ENCODE results near the gene HOXB5. TPM values are rescaled to one million over a fixed set of nuclear protein-coding genes. Genes with fewer than 3 reads are reported as not detected.

HOXB5 gene
- total RNA-seq, 1 experiment from 2014 or later = not detected

DNA sequence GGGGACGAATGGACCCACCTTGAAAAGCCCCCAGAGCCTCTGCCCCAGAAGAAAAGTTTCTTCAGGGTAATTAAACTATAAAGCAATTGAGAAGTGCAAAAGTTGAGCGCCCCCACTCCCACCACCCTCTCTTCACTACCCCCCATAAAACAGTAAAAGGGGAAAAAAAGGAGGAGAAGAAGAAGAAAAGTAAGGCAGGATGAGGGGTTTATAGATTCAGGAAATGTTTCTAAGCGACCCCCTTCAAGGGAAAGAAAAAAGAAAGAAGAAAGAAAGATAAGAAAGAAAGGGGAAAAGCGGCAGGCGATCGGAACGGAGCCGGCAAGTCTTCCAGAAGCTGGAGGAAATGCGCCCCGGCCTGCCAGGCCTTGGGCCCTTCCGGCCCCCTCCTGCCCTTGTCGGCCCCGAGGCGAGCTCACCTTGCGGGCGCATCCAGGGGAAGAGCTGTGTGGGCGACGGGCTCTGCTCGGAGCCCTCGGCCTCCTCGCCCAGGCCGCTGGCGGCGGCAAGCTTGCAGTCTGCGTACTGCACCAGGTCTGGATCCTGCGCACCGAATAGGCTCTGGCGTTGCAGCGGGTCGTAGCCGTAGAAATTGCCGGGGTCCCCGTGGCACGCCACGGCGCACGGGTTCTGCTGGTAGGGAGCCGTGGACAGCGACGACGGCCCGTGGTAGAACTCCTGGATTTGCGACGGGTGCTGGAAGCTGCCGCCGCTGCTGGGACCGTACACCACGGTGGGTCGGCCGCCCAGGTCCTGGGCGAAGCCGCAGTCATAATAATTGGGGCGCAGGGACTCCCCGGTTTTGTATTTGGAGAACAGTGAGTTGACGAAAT is 20.5 kb upstream of the HOXB5 start:
- H2AFZ ChIP-seq (ENCODE audit: low read length) = 0 out of 2 replicates have a peak overlapping the region, but pooled peaks have one; percentile 54
- H3K4me2 ChIP-seq (ENCODE audit: low read depth, low read length, poor library complexity, severe bottlenecking) = peak overlapping the region; percentile 98
- H3K9me3 ChIP-seq (ENCODE audit: low read length) = no peaks in the 10 kb centered on the region
- peak overlapping the region; percentile 92 for H3K9ac ChIP-seq (ENCODE audit: low read length)
- H3K79me2 ChIP-seq (ENCODE audit: low read length) = no peaks in the 10 kb centered on the region
- H3K27me3 ChIP-seq (ENCODE audit: low read length) = no peaks in the 10 kb centered on the region
- H3K36me3 ChIP-seq (ENCODE audit: insufficient read depth, low read length) = no peaks in the 10 kb centered on the region
- DNase-seq = no peak
- peaks cover 43% of the 10 kb centered on the region for H3K4me1 ChIP-seq (ENCODE audit: low read length)
- no peaks in the 10 kb centered on the region for H4K20me1 ChIP-seq (ENCODE audit: insufficient read depth, low read depth, low read length)
- no peaks in the 10 kb centered on the region for H3K9me2 ChIP-seq (replicated peaks; ENCODE audit: insufficient read depth, low read length)
- no peak overlapping the region for H3K27ac ChIP-seq (ENCODE audit: low read length)
- H3K4me3 ChIP-seq (ENCODE audit: low read length) = peak overlapping the region; percentile 82

DNA sequence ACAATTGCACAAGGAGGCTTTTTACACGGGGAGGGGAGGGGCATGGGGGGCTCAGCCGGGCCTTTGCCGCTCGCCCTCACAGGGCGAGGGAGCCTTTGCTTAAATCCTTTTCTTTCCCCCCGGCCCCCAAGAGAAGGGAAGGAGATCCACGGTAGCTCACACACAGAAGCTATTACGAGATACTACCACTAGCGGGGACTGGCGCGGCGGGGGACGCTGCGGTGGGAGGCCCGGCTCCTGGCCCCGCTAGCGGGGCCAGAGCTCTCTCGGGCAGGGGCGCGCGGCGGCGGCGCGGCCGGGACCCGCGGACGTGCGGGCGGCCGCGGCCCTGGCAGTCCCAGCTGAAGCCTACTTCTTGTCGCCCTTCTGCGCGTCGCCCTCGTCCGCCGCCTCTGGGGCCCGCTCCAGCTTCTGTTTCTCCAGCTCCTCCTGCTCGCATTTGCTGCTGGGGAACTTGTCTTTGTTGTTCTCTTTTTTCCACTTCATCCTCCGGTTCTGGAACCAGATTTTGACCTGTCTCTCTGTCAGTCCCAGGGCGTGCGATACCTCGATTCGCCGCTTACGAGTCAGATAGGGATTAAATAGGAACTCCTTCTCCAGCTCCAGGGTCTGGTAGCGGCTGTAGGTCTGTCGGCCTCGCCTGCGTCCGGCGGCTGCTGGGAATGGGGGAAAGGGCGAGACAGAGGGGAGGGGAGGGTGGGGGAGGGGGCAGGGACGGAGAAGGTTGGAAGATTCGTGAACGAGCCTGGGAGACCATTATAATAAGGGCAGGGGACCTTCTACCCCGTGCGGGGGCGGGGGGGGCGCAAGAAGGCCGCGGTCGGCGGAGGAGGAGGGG is 19.5 kb upstream of the HOXB5 start:
- H3K79me2 ChIP-seq (ENCODE audit: low read length) = no peaks in the 10 kb centered on the region
- peak overlapping the region; percentile 82 for H3K4me3 ChIP-seq (ENCODE audit: low read length)
- H3K9me3 ChIP-seq (ENCODE audit: low read length) = no peaks in the 10 kb centered on the region
- no peaks in the 10 kb centered on the region for H3K27me3 ChIP-seq (ENCODE audit: low read length)
- DNase-seq = peak; percentile 82
- peak overlapping the region; percentile 92 for H3K9ac ChIP-seq (ENCODE audit: low read length)
- peaks cover 45% of the 10 kb centered on the region for H3K4me1 ChIP-seq (ENCODE audit: low read length)
- H3K4me2 ChIP-seq (ENCODE audit: low read depth, low read length, poor library complexity, severe bottlenecking) = peak overlapping the region; percentile 98
- H3K9me2 ChIP-seq (replicated peaks; ENCODE audit: insufficient read depth, low read length) = no peaks in the 10 kb centered on the region
- H3K36me3 ChIP-seq (ENCODE audit: insufficient read depth, low read length) = no peaks in the 10 kb centered on the region
- H4K20me1 ChIP-seq (ENCODE audit: insufficient read depth, low read depth, low read length) = no peaks in the 10 kb centered on the region
- peak overlapping the region; percentile 97 for H2AFZ ChIP-seq (ENCODE audit: low read length)
- H3K27ac ChIP-seq (ENCODE audit: low read length) = peak overlapping the region; percentile 82

DNA sequence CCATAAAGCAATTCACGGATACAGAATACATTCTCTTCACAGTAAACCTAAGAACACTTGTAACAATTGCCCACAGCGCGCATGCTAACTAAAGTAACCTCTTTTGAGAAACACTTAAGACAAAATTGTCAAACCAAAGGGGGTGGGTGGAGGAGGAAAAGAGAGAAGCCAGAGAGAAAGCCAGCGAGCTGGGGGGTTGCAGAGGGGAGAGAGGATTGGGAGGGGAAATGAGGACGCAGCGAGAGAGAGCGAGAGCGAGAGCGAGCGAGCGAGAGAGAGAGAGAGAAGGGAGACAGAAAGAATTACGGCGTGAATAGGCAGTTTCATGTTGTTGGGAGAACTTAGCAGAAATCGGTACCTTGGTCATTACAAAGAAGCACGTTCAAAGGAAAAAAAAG is 18.9 kb upstream of the HOXB5 start:
- no peaks in the 10 kb centered on the region for H3K9me3 ChIP-seq (ENCODE audit: low read length)
- H4K20me1 ChIP-seq (ENCODE audit: insufficient read depth, low read depth, low read length) = no peaks in the 10 kb centered on the region
- no peaks in the 10 kb centered on the region for H3K79me2 ChIP-seq (ENCODE audit: low read length)
- H3K36me3 ChIP-seq (ENCODE audit: insufficient read depth, low read length) = no peaks in the 10 kb centered on the region
- H3K4me2 ChIP-seq (ENCODE audit: low read depth, low read length, poor library complexity, severe bottlenecking) = peak overlapping the region; percentile 98
- H3K9me2 ChIP-seq (replicated peaks; ENCODE audit: insufficient read depth, low read length) = no peaks in the 10 kb centered on the region
- DNase-seq = peak; percentile 75
- H3K27ac ChIP-seq (ENCODE audit: low read length) = peak overlapping the region; percentile 82
- H3K4me1 ChIP-seq (ENCODE audit: low read length) = peaks cover 45% of the 10 kb centered on the region
- peak overlapping the region; percentile 92 for H3K9ac ChIP-seq (ENCODE audit: low read length)
- H3K27me3 ChIP-seq (ENCODE audit: low read length) = no peaks in the 10 kb centered on the region
- H3K4me3 ChIP-seq (ENCODE audit: low read length) = peak overlapping the region; percentile 82
- peak overlapping the region; percentile 82 for H2AFZ ChIP-seq (ENCODE audit: low read length)

DNA sequence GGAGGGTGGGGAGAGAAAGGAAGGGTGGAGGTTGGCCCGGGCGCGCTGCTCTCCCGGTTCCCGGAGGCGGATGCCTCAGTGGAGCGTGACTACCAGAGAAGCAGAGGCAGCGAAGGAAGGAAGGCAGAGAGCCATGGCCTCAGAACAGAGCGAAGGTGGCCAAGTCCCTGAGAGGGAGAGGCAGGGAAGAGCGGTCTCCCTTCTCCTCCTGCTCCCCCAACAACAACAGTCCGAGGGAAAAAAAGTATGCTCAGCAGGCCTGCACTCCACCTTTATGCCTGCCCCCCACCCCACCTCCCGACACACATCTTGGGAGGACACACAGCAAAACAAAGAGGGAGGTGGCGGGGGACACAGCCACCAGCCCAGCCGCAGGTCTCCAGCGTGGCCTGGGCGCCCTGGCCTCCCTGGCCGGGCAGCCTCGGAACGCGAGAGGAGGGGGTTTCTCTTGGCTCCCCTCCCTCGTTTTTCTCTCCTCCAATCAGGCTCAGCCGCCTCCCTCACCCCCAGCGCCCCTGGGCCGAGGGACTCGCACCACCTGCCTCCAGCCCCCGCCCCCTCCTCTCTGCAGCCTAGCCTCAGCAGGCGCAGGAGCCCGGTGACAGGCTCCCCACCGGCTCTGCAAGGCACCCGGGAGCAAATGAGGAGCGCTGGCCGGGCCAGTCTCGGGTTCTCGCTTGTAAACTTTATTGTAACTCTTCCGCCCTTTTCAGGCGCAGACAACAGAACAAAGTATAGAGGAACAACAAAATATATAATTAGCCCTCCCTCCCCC is 18.3 kb upstream of the HOXB5 start:
- H3K9me3 ChIP-seq (ENCODE audit: low read length) = no peaks in the 10 kb centered on the region
- H4K20me1 ChIP-seq (ENCODE audit: insufficient read depth, low read depth, low read length) = no peaks in the 10 kb centered on the region
- no peaks in the 10 kb centered on the region for H3K9me2 ChIP-seq (replicated peaks; ENCODE audit: insufficient read depth, low read length)
- peak overlapping the region; percentile 92 for H3K9ac ChIP-seq (ENCODE audit: low read length)
- peak; percentile 77 for DNase-seq
- H3K4me3 ChIP-seq (ENCODE audit: low read length) = peak overlapping the region; percentile 82
- H3K36me3 ChIP-seq (ENCODE audit: insufficient read depth, low read length) = no peaks in the 10 kb centered on the region
- peak overlapping the region; percentile 48; the same call in 1 of the 2 replicates for H2AFZ ChIP-seq (ENCODE audit: low read length)
- no peaks in the 10 kb centered on the region for H3K27me3 ChIP-seq (ENCODE audit: low read length)
- H3K4me1 ChIP-seq (ENCODE audit: low read length) = peaks cover 45% of the 10 kb centered on the region
- H3K4me2 ChIP-seq (ENCODE audit: low read depth, low read length, poor library complexity, severe bottlenecking) = peak overlapping the region; percentile 98
- H3K27ac ChIP-seq (ENCODE audit: low read length) = peak overlapping the region; percentile 82
- H3K79me2 ChIP-seq (ENCODE audit: low read length) = no peaks in the 10 kb centered on the region

- Histone ChIP-seq H3K27ac (ENCODE audit: low read length) (peak overlapping the region; percentile 82), H3K79me2 (ENCODE audit: low read length) (no peaks in the 10 kb centered on the region), H3K4me3 (ENCODE audit: low read length) (peak overlapping the region; percentile 82), H3K9ac (ENCODE audit: low read length) (peak overlapping the region; percentile 92), H3K9me2 (replicated peaks; ENCODE audit: insufficient read depth, low read length) (no peaks in the 10 kb centered on the region), H4K20me1 (ENCODE audit: insufficient read depth, low read depth, low read length) (no peaks in the 10 kb centered on the region), H2AFZ (ENCODE audit: low read length) (peak overlapping the region; percentile 95), H3K9me3 (ENCODE audit: low read length) (no peaks in the 10 kb centered on the region), H3K4me1 (ENCODE audit: low read length) (peaks cover 45% of the 10 kb centered on the region), H3K4me2 (ENCODE audit: low read depth, low read length, poor library complexity, severe bottlenecking) (peak overlapping the region; percentile 98), H3K27me3 (ENCODE audit: low read length) (no peaks in the 10 kb centered on the region), H3K36me3 (ENCODE audit: insufficient read depth, low read length) (no peaks in the 10 kb centered on the region)
- peak; percentile 73 for DNase-seq
These were observed 17.6 kb upstream of the HOXB5 start for GRCh38 chr17:48611213-48611612.

DNA sequence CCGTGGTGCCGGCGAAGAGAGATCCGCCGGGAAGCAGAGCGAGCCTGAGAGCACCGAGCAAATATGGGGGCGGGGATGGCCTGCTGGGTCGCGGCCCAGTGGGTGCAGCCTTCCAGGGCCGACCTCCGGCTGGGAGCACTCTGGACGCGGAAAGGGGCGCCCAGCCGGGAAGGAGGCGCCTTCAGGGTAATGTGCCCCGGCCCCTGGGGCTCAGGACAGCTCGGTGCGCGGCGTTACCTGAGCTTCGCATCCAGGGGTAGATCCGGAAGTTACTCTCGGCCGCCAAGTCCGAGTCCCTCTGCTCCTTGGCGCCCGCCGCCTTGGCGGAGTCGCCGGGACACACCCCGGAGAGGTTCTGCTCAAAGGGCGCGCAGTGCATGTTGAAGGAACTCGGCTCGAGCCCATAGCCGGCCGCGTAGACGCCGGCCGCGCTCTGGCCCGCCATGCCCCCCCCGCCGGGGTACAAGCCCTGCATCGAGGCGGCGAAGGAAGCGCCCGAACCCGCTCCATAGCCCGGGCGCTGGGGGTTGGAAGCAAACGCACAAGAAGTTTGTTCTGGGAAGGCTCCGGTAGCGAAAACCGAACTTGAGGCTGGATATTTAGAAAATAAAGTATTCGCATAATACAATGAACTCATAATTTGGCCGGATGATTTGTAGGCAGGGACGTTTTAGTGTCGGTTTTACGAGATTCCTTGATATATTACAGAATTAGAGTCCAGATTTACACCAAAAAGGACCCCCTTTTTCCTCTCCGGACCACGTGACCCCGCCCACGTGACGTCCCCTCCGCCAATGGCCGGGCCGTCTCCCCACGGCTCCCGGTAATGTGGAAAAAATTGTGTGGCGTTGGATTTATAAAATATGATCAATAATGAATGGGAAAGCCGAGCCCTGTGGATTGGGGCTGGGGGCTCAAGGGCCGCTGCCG is 17.0 kb upstream of the HOXB5 start, which contains the start of gene HOXB7:
Gene HOXB7, minus strand, starts transcription at position 736 of the 930 bp plus-strand sequence. Its CDS starts 99 bp downstream, at position 637.
- H3K4me1 ChIP-seq (ENCODE audit: low read length) = peaks cover 45% of the 10 kb centered on the region
- H2AFZ ChIP-seq (ENCODE audit: low read length) = peak within 1 kb of the TSS; percentile 95
- no peaks in the 10 kb centered on the region for H3K9me3 ChIP-seq (ENCODE audit: low read length)
- DNase-seq = peak; percentile 91
- no peaks in the 10 kb centered on the region for H3K79me2 ChIP-seq (ENCODE audit: low read length)
- peak within 1 kb of the TSS; percentile 82 for H3K27ac ChIP-seq (ENCODE audit: low read length)
- H3K9me2 ChIP-seq (replicated peaks; ENCODE audit: insufficient read depth, low read length) = no peaks in the 10 kb centered on the region
- H3K4me2 ChIP-seq (ENCODE audit: low read depth, low read length, poor library complexity, severe bottlenecking) = peak within 1 kb of the TSS; percentile 98
- no peaks in the 10 kb centered on the region for H3K27me3 ChIP-seq (ENCODE audit: low read length)
- H3K36me3 ChIP-seq (ENCODE audit: insufficient read depth, low read length) = no peaks in the 10 kb centered on the region
- H3K4me3 ChIP-seq (ENCODE audit: low read length) = peak within 1 kb of the TSS; percentile 82
- H4K20me1 ChIP-seq (ENCODE audit: insufficient read depth, low read depth, low read length) = no peaks in the 10 kb centered on the region
- peak within 1 kb of the TSS; percentile 92 for H3K9ac ChIP-seq (ENCODE audit: low read length)

- no peaks in the 10 kb centered on the region for H3K79me2 ChIP-seq (ENCODE audit: low read length)
- H3K4me1 ChIP-seq (ENCODE audit: low read length) = peaks cover 45% of the 10 kb centered on the region
- no peaks in the 10 kb centered on the region for H3K36me3 ChIP-seq (ENCODE audit: insufficient read depth, low read length)
- no peaks in the 10 kb centered on the region for H4K20me1 ChIP-seq (ENCODE audit: insufficient read depth, low read depth, low read length)
- no peak for DNase-seq
- H3K9me2 ChIP-seq (replicated peaks; ENCODE audit: insufficient read depth, low read length) = no peaks in the 10 kb centered on the region
- H3K4me2 ChIP-seq (ENCODE audit: low read depth, low read length, poor library complexity, severe bottlenecking) = peak overlapping the region; percentile 98
- H2AFZ ChIP-seq (ENCODE audit: low read length) = peak overlapping the region; percentile 95; the same call in 1 of the 2 replicates
- no peak overlapping the region for H3K27ac ChIP-seq (ENCODE audit: low read length)
- H3K9ac ChIP-seq (ENCODE audit: low read length) = peak overlapping the region; percentile 92
- H3K9me3 ChIP-seq (ENCODE audit: low read length) = no peaks in the 10 kb centered on the region
- peak overlapping the region; percentile 82 for H3K4me3 ChIP-seq (ENCODE audit: low read length)
- H3K27me3 ChIP-seq (ENCODE audit: low read length) = no peaks in the 10 kb centered on the region
These were observed 16.2 kb upstream of the HOXB5 start for GRCh38 chr17:48609759-48610281.
